Colonic mucosa (tissue), 4 donors: ENCODE measurements around the gene CARD10. TPM values are rescaled to one million over a fixed set of nuclear protein-coding genes. Genes with fewer than 3 reads are reported as not detected.

Experiments
- DNase-seq: peaks from one replicate; pipeline ENCODE4 v3.0.0-alpha.2; 2020
- H3K27ac ChIP-seq: fragments of 200-600 bp; one replicate; pipeline ENCODE4 v1.8.0; 2021
- H3K27me3 ChIP-seq: fragments of 200-600 bp; one replicate; pipeline ENCODE4 v1.8.0; 2021
- H3K36me3 ChIP-seq: fragments of 200-600 bp; one replicate; pipeline ENCODE4 v1.8.0; 2021
- H3K4me1 ChIP-seq: fragments of 200-600 bp; one replicate; pipeline ENCODE4 v1.8.0; 2021; ENCODE audit warnings: mild to moderate bottlenecking
- H3K4me3 ChIP-seq: fragments of 200-600 bp; one replicate; pipeline ENCODE4 v1.8.0; 2021
- H3K9ac ChIP-seq, 2 donors: one replicate each; pipeline ENCODE4 v1.7.0; 2013; ENCODE audit warnings: control low read depth in 2 of 2, low read depth in 2 of 2, low read length in 2 of 2
- H3K9me3 ChIP-seq: fragments of 200-600 bp; one replicate; pipeline ENCODE4 v1.8.0; 2021
- CTCF ChIP-seq: fragments of 200-600 bp; IDR thresholded peaks from one replicate; pipeline ENCODE4 v1.8.0; 2022; ENCODE audit warnings: antibody characterized with exemption, mild to moderate bottlenecking
- intact Hi-C: fragments of 100-400 bp; cut with DNase I; formaldehyde crosslinking; loops from one replicate; pipeline ENCODE4 v1.14.1; 2022
- total RNA-seq, 2 donors: library from RNA; stranded (reverse); fragmentation: NEBNext Ultra II Directional in 1 of 2; extraction: Animal tissue kit (Norgen Biotek cat#: 25700) in 1 of 2; gene quantifications; one replicate each; pipeline ENCODE4 v1.2.1, GENCODE V29; 2021
- donor health status: healthy.
- donor health status: DM: no; HTN: no; CAD: no.
- donor health status: DM: no; HTN: no; CAD: no.

The CARD10 gene
- total RNA-seq, 2 donors from 2014 or later = 59.3 to 60.5 TPM

GRCh38 chr22:37557321-37558001, 38.2 kb upstream of the CARD10 start:
- no peak for DNase-seq
- peaks cover 7% of the 10 kb centered on the region for H3K4me1 ChIP-seq
- H3K4me3 ChIP-seq = no peak overlapping the region
- no peaks in the 10 kb centered on the region for H3K27me3 ChIP-seq
- no peak overlapping the region for H3K9ac ChIP-seq
- H3K9me3 ChIP-seq = no peaks in the 10 kb centered on the region
- no peak overlapping the region for H3K27ac ChIP-seq
- intact Hi-C loops = no loop called here
- no peaks in the 10 kb centered on the region for H3K36me3 ChIP-seq
- no peak for TF ChIP-seq CTCF

- no peak overlapping the region for H3K27ac ChIP-seq
- intact Hi-C loops = no loop called here
- no peaks in the 10 kb centered on the region for H3K27me3 ChIP-seq
- no peaks in the 10 kb centered on the region for H3K4me1 ChIP-seq
- H3K36me3 ChIP-seq = no peaks in the 10 kb centered on the region
- peak overlapping the region in 1 of 2 donors; percentile 40 for H3K9ac ChIP-seq
- no peak overlapping the region for H3K4me3 ChIP-seq
- TF ChIP-seq CTCF = no peak
- no peaks in the 10 kb centered on the region for H3K9me3 ChIP-seq
- no peak for DNase-seq
These were observed 37.5 kb upstream of the CARD10 start for GRCh38 chr22:37556710-37557109.

- no peaks in the 10 kb centered on the region for H3K36me3 ChIP-seq
- H3K4me1 ChIP-seq = no peaks in the 10 kb centered on the region
- no peak for DNase-seq
- no peak for TF ChIP-seq CTCF
- no peaks in the 10 kb centered on the region for H3K27me3 ChIP-seq
- H3K9ac ChIP-seq = no peak overlapping the region
- H3K9me3 ChIP-seq = no peaks in the 10 kb centered on the region
- H3K27ac ChIP-seq = no peak overlapping the region
- no peak overlapping the region for H3K4me3 ChIP-seq
- intact Hi-C loops = no loop called here
These were observed 35.8 kb upstream of the CARD10 start for GRCh38 chr22:37555029-37555428.

- intact Hi-C loops = no loop called here
- Histone ChIP-seq H3K4me1 (no peaks in the 10 kb centered on the region), H3K4me3 (no peak overlapping the region), H3K27ac (no peak overlapping the region), H3K9me3 (no peaks in the 10 kb centered on the region), H3K36me3 (no peaks in the 10 kb centered on the region), H3K27me3 (no peaks in the 10 kb centered on the region), H3K9ac (no peak overlapping the region)
- no peak for TF ChIP-seq CTCF
- no peak for DNase-seq
These were observed 34.5 kb upstream of the CARD10 start for GRCh38 chr22:37553725-37554124.

GRCh38 chr22:37552524-37553163, 33.4 kb upstream of the CARD10 start:
- intact Hi-C loops = no loop called here
- Histone ChIP-seq H3K4me1 (no peaks in the 10 kb centered on the region), H3K36me3 (no peaks in the 10 kb centered on the region), H3K9ac (peak overlapping the region in 1 of 2 donors; percentile 18), H3K27me3 (no peaks in the 10 kb centered on the region), H3K27ac (peak overlapping the region; percentile 32), H3K9me3 (no peaks in the 10 kb centered on the region), H3K4me3 (no peak overlapping the region)
- no peak for TF ChIP-seq CTCF
- DNase-seq = peak; percentile 64
